22Rv1 (cell line): ENCODE data around the gene BPIFB1.

Experiments
- CTCF ChIP-seq: fragments of 450-650 bp; IDR thresholded peaks from 2 replicates; pipeline ENCODE4 v1.5.1; 2017; ENCODE audit warnings: mild to moderate bottlenecking
- ZFX ChIP-seq: fragments of 450-650 bp; IDR thresholded peaks from 2 replicates; pipeline ENCODE4 v1.6.1; 2017; ENCODE audit warnings: antibody characterized with exemption, borderline replicate concordance

- no peak for TF ChIP-seq CTCF
- no peak for TF ChIP-seq ZFX
Observed at GRCh38 chr20:33352258-33353012, 69.4 kb downstream of the BPIFB1 start.
